Prostate gland (tissue), 2 donors: Measurements from ENCODE around the gene ZBTB16. TPM values are rescaled to one million over a fixed set of nuclear protein-coding genes. Genes with fewer than 3 reads are reported as not detected.

Experiments used
- DNase-seq: peaks from one replicate; pipeline ENCODE4 v3.0.0-alpha.2; 2019; ENCODE audit warnings: low spot score
- H3K27ac ChIP-seq, 2 donors: fragments of 200-600 bp; sonication (generic); 2 replicates each; pipeline ENCODE4 v1.5.1; 2017 to 2019
- H3K27me3 ChIP-seq: fragments of 200-600 bp; sonication (generic); replicated peaks from 2 replicates; pipeline ENCODE4 v1.5.1; 2019; ENCODE audit not compliant: insufficient read depth
- H3K36me3 ChIP-seq, 2 donors: fragments of 200-600 bp; sonication (generic); 1 replicate in 1 of 2; 2 replicates in 1 of 2; pipeline versions ENCODE4 v1.5.1 to v1.8.1; 2017 to 2019
- H3K4me1 ChIP-seq: fragments of 200-600 bp; sonication (generic); replicated peaks from 2 replicates; pipeline ENCODE4 v1.5.1; 2019
- H3K4me3 ChIP-seq, 2 donors: fragments of 200-600 bp; sonication (generic); 2 replicates each; pipeline ENCODE4 v1.5.1; 2017 to 2019
- H3K9me3 ChIP-seq: fragments of 200-600 bp; sonication (generic); 2 replicates; pipeline ENCODE4 v1.5.1; 2017
- CTCF ChIP-seq, 4 experiments: fragments of 200-600 bp in 2 of 4; fragments of 450-650 bp in 2 of 4; sonication (generic) in 2 of 4; IDR thresholded peaks; 1 replicate in 3 of 4; 2 replicates in 1 of 4; pipeline ENCODE4 v1.5.1; 2016 to 2019; ENCODE audit warnings: antibody characterized with exemption in 4 of 4, mild to moderate bottlenecking in 2 of 4, moderate library complexity in 2 of 4
- POLR2A ChIP-seq: fragments of 450-650 bp; IDR thresholded peaks from one replicate; pipeline ENCODE4 v1.6.1; 2016; ENCODE audit warnings: antibody characterized with exemption, mild to moderate bottlenecking
- POLR2AphosphoS5 ChIP-seq: sonication (generic); formaldehyde crosslinking; IDR thresholded peaks from one replicate; pipeline ENCODE4 v1.6.1; 2017; ENCODE audit warnings: antibody characterized with exemption
- WGBS: methylation state at CpG from one replicate; pipeline ENCODE4 v1.1.5; 2018; 5-methylcytosine and 5-hydroxymethylcytosine counted together
- intact Hi-C: fragments of 100-400 bp; cut with DNase I; formaldehyde crosslinking; loops from one replicate; pipeline ENCODE4 v1.14.2; 2022
- total RNA-seq, 2 donors: library from RNA; depleted of rRNA; stranded (reverse); fragments of >200 nt; gene quantifications; one replicate each; pipeline ENCODE4 v1.1.0, GENCODE V29; 2016

ZBTB16 gene
- total RNA-seq, 2 donors from 2014 or later, result 171 to 230 TPM

GRCh38 chr11:114080219-114080618 is 20.7 kb downstream of the ZBTB16 start:
- no peak for DNase-seq
- H3K4me3 ChIP-seq, result no peak overlapping the region
- 40% methylated on average over 5 of the region's 5 CpGs for WGBS
- H3K9me3 ChIP-seq, result no peaks in the 10 kb centered on the region
- intact Hi-C loops, result loop anchor here (10.0 kb wide), 1 partner anchor 65 kb away; no protein-coding TSS in a partner anchor
- peak overlapping the region; percentile 31 to 69 for H3K27ac ChIP-seq
- no peaks in the 10 kb centered on the region for H3K27me3 ChIP-seq
- no peak for TF ChIP-seq CTCF (IDR thresholded peaks at IDR 0.05)
- peak; percentile 79 for TF ChIP-seq POLR2AphosphoS5
- peaks cover 79% of the 10 kb centered on the region for H3K4me1 ChIP-seq
- peaks cover 9 to 11% of the 10 kb centered on the region in 2 donors for H3K36me3 ChIP-seq

GRCh38 chr11:114080769-114081168 is 21.3 kb downstream of the ZBTB16 start:
- intact Hi-C loops, result loop anchor here (10.0 kb wide), 1 partner anchor 64 kb away; no protein-coding TSS in a partner anchor
- WGBS, result 78% methylated on average over 3 of the region's 3 CpGs
- DNase-seq, result no peak
- Histone ChIP-seq H3K27me3 (no peaks in the 10 kb centered on the region), H3K9me3 (no peaks in the 10 kb centered on the region), H3K4me3 (no peak overlapping the region), H3K27ac (peak overlapping the region; percentile 31 to 69), H3K4me1 (peaks cover 82% of the 10 kb centered on the region), H3K36me3 (peaks cover 9 to 11% of the 10 kb centered on the region in 2 donors)
- TF ChIP-seq POLR2AphosphoS5, result no peak
- TF ChIP-seq POLR2A, result no peak
- no peak for TF ChIP-seq CTCF (IDR thresholded peaks at IDR 0.05)

- H3K4me1 ChIP-seq, result peaks cover 74% of the 10 kb centered on the region
- peak overlapping the region; percentile 31 to 69 for H3K27ac ChIP-seq
- H3K36me3 ChIP-seq, result peaks cover 9 to 11% of the 10 kb centered on the region in 2 donors
- H3K9me3 ChIP-seq, result no peaks in the 10 kb centered on the region
- no peaks in the 10 kb centered on the region for H3K27me3 ChIP-seq
- TF ChIP-seq CTCF (IDR thresholded peaks at IDR 0.05) (no peak), POLR2A (no peak), POLR2AphosphoS5 (no peak)
- no peak for DNase-seq
- WGBS, result 75% methylated on average over 9 of the region's 9 CpGs
- H3K4me3 ChIP-seq, result no peak overlapping the region
- intact Hi-C loops, result loop anchor here (10.0 kb wide), 1 partner anchor 63 kb away; no protein-coding TSS in a partner anchor
Observed at GRCh38 chr11:114081641-114082414, 22.3 kb downstream of the ZBTB16 start.

GRCh38 chr11:114082415-114082748 is 22.9 kb downstream of the ZBTB16 start:
- H3K36me3 ChIP-seq, result peaks cover 8 to 11% of the 10 kb centered on the region in 2 donors
- H3K27me3 ChIP-seq, result no peaks in the 10 kb centered on the region
- 38% methylated on average over 6 of the region's 6 CpGs for WGBS
- no peaks in the 10 kb centered on the region for H3K9me3 ChIP-seq
- no peak for TF ChIP-seq CTCF (IDR thresholded peaks at IDR 0.05)
- TF ChIP-seq POLR2AphosphoS5, result no peak
- TF ChIP-seq POLR2A, result no peak
- intact Hi-C loops, result loop anchor here (10.0 kb wide), 1 partner anchor 62 kb away; no protein-coding TSS in a partner anchor
- peak overlapping the region; percentile 31 to 69 for H3K27ac ChIP-seq
- H3K4me1 ChIP-seq, result peaks cover 68% of the 10 kb centered on the region
- no peak overlapping the region for H3K4me3 ChIP-seq
- DNase-seq, result no peak
